NCI-H2107 (cell line): ENCODE measurements around the gene KCNIP4.

ENCODE experiments used
- DNase-seq: peaks from one replicate; lab custom pipeline; 2025; lab: John Stamatoyannopoulos, UW

The KCNIP4 gene

GRCh38 chr4:21763855-21764254 lies 184.7 kb downstream of the KCNIP4 start:
- no peak for DNase-seq

- DNase-seq = no peak
Observed at GRCh38 chr4:21757248-21757647, 191.3 kb downstream of the KCNIP4 start.

GRCh38 chr4:21753084-21753760 lies 195.3 kb downstream of the KCNIP4 start:
- no peak for DNase-seq

GRCh38 chr4:21752616-21753015 lies 196.0 kb downstream of the KCNIP4 start:
- DNase-seq = no peak

- no peak for DNase-seq
Observed at GRCh38 chr4:21749924-21750323, 198.6 kb downstream of the KCNIP4 start.

- DNase-seq = no peak
Observed at GRCh38 chr4:21749412-21749811, 199.2 kb downstream of the KCNIP4 start.

- no peak for DNase-seq
Observed at GRCh38 chr4:21744046-21744445, 204.5 kb downstream of the KCNIP4 start.

- no peak for DNase-seq
Observed at GRCh38 chr4:21742326-21742725, 206.2 kb downstream of the KCNIP4 start.

- no peak for DNase-seq
Observed at GRCh38 chr4:21738821-21739220, 209.8 kb downstream of the KCNIP4 start.

GRCh38 chr4:21735866-21736265 lies 212.7 kb downstream of the KCNIP4 start:
- no peak for DNase-seq

GRCh38 chr4:21733894-21734630 lies 214.5 kb downstream of the KCNIP4 start:
- no peak for DNase-seq

GRCh38 chr4:21728304-21728703 lies 220.3 kb downstream of the KCNIP4 start:
- DNase-seq = no peak

- DNase-seq = no peak
Observed at GRCh38 chr4:21726255-21726815, 222.2 kb downstream of the KCNIP4 start.

GRCh38 chr4:21722157-21722839 lies 226.3 kb downstream of the KCNIP4 start:
- DNase-seq = no peak

- DNase-seq = no peak
Observed at GRCh38 chr4:21716531-21716930, 232.0 kb downstream of the KCNIP4 start.

- DNase-seq = no peak
Observed at GRCh38 chr4:21710179-21710835, 238.3 kb downstream of the KCNIP4 start.

- DNase-seq = no peak
Observed at GRCh38 chr4:21709761-21710160, 238.8 kb downstream of the KCNIP4 start.

- no peak for DNase-seq
Observed at GRCh38 chr4:21709031-21709430, 239.5 kb downstream of the KCNIP4 start.

GRCh38 chr4:21699446-21699845 lies 249.1 kb downstream of the KCNIP4 start:
- DNase-seq = no peak

- no peak for DNase-seq
Observed at GRCh38 chr4:21697583-21697982, 251.0 kb downstream of the KCNIP4 start.

GRCh38 chr4:21695141-21695540 lies 253.4 kb downstream of the KCNIP4 start:
- DNase-seq = no peak

GRCh38 chr4:21692241-21692640 lies 256.3 kb downstream of the KCNIP4 start:
- no peak for DNase-seq
